HL-60 (cell line): ENCODE data around the gene MYO5B.

Source experiments
- DNase-seq, 2 experiments: peaks; one replicate each; pipeline ENCODE4 v3.0.0-alpha.2; 2010 to 2020; ENCODE audit warnings: low read depth in 1 of 2, low spot score in 1 of 2
- H3K27ac ChIP-seq: fragments of 250-450 bp; sonication (Bioruptor Pico); replicated peaks from 2 replicates; pipeline ENCODE4 v1.5.1; 2020; ENCODE audit warnings: mild to moderate bottlenecking, moderate library complexity
- H3K27me3 ChIP-seq: fragments of 250-450 bp; sonication (Bioruptor Pico); 2 replicates; pipeline ENCODE4 v1.5.1; 2021; ENCODE audit warnings: mild to moderate bottlenecking, moderate library complexity; ENCODE audit not compliant: insufficient read depth, poor library complexity, severe bottlenecking
- H3K4me3 ChIP-seq: replicated peaks from 2 replicates; pipeline ENCODE4 v1.5.1; 2011; ENCODE audit warnings: mild to moderate bottlenecking, control low read depth, low read length; ENCODE audit not compliant: insufficient read depth
- GABPA ChIP-seq: IDR thresholded peaks from 2 replicates; pipeline ENCODE4 v1.6.1; 2012; ENCODE audit warnings: low read depth
- POLR2AphosphoS5 ChIP-seq: IDR thresholded peaks from 2 replicates; pipeline ENCODE4 v1.6.1; 2012; ENCODE audit warnings: low read depth
- SPI1 ChIP-seq: IDR thresholded peaks from 2 replicates; pipeline ENCODE4 v1.6.1; 2012; ENCODE audit warnings: low read depth, mild to moderate bottlenecking, borderline replicate concordance
- TF ChIP-seq, protein P1 (sequence below): IDR thresholded peaks from one replicate; pipeline ENCODE4 v1.5.1; 2011; ENCODE audit warnings: low read length, control low read depth, inconsistent platforms; ENCODE audit not compliant: insufficient read depth
- TF ChIP-seq, protein P2 (sequence below): IDR thresholded peaks from 2 replicates; pipeline ENCODE4 v1.6.1; 2012; ENCODE audit warnings: low read depth; ENCODE audit not compliant: insufficient replicate concordance

MYO5B gene

DNA sequence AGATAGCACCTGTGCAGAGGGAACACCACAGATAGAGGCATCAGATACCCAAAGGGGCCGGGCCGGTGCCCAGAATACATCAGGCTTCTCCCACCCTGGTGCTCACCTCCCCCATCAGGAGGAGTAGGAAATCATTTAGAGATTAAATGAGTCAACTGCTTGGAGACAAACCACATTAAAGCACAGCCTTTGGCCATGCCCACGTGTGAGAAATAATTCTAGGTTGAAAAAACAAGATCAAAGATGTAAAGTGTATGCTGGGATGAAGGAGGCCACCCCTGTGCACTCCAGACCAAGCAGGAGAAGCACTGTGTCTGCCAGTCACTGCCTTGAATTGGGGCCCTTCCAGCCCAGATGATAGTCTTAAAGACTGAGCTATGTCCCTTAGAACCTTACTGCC is 228.9 kb downstream of the MYO5B start:
- peaks cover 6% of the 10 kb centered on the region for H3K27me3 ChIP-seq
- DNase-seq: no peak
- H3K4me3 ChIP-seq: no peak overlapping the region
- H3K27ac ChIP-seq: no peak overlapping the region
- TF ChIP-seq GABPA (no peak), SPI1 (no peak), POLR2AphosphoS5 (no peak)
- TF ChIP-seq, protein P1, sequence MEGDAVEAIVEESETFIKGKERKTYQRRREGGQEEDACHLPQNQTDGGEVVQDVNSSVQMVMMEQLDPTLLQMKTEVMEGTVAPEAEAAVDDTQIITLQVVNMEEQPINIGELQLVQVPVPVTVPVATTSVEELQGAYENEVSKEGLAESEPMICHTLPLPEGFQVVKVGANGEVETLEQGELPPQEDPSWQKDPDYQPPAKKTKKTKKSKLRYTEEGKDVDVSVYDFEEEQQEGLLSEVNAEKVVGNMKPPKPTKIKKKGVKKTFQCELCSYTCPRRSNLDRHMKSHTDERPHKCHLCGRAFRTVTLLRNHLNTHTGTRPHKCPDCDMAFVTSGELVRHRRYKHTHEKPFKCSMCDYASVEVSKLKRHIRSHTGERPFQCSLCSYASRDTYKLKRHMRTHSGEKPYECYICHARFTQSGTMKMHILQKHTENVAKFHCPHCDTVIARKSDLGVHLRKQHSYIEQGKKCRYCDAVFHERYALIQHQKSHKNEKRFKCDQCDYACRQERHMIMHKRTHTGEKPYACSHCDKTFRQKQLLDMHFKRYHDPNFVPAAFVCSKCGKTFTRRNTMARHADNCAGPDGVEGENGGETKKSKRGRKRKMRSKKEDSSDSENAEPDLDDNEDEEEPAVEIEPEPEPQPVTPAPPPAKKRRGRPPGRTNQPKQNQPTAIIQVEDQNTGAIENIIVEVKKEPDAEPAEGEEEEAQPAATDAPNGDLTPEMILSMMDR: no peak
- TF ChIP-seq, protein P2, sequence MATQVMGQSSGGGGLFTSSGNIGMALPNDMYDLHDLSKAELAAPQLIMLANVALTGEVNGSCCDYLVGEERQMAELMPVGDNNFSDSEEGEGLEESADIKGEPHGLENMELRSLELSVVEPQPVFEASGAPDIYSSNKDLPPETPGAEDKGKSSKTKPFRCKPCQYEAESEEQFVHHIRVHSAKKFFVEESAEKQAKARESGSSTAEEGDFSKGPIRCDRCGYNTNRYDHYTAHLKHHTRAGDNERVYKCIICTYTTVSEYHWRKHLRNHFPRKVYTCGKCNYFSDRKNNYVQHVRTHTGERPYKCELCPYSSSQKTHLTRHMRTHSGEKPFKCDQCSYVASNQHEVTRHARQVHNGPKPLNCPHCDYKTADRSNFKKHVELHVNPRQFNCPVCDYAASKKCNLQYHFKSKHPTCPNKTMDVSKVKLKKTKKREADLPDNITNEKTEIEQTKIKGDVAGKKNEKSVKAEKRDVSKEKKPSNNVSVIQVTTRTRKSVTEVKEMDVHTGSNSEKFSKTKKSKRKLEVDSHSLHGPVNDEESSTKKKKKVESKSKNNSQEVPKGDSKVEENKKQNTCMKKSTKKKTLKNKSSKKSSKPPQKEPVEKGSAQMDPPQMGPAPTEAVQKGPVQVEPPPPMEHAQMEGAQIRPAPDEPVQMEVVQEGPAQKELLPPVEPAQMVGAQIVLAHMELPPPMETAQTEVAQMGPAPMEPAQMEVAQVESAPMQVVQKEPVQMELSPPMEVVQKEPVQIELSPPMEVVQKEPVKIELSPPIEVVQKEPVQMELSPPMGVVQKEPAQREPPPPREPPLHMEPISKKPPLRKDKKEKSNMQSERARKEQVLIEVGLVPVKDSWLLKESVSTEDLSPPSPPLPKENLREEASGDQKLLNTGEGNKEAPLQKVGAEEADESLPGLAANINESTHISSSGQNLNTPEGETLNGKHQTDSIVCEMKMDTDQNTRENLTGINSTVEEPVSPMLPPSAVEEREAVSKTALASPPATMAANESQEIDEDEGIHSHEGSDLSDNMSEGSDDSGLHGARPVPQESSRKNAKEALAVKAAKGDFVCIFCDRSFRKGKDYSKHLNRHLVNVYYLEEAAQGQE: no peak

DNA sequence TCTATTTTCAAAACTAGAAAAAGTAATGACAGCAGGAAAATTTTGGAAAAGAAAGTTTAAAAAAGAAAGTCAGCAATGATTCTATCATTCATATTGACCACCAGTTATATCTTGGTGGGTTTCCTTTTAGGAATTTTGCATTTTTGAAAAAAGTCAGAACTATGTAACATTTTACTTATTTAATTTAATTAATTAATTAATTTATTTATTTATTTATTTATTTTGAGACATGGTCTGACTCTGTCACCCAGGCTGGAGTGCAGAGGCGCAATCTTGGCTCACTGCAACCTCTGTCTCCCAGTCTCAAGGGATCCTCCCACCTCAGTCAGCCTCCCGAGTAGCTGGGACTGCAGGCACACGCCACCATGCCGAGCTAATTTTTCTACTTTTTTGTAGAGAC is 231.7 kb downstream of the MYO5B start:
- Histone ChIP-seq H3K4me3 (no peak overlapping the region), H3K27me3 (peaks cover 6% of the 10 kb centered on the region), H3K27ac (no peak overlapping the region)
- no peak for TF ChIP-seq POLR2AphosphoS5
- TF ChIP-seq, protein P2: no peak
- no peak for DNase-seq

- peaks cover 4% of the 10 kb centered on the region for H3K27me3 ChIP-seq
- DNase-seq: no peak
- H3K27ac ChIP-seq: no peak overlapping the region
- H3K4me3 ChIP-seq: no peak overlapping the region
- TF ChIP-seq POLR2AphosphoS5 (no peak), SPI1 (no peak), GABPA (no peak)
- TF ChIP-seq, protein P2: no peak
Observed at GRCh38 chr18:49961271-49961670, 233.7 kb downstream of the MYO5B start.

DNA sequence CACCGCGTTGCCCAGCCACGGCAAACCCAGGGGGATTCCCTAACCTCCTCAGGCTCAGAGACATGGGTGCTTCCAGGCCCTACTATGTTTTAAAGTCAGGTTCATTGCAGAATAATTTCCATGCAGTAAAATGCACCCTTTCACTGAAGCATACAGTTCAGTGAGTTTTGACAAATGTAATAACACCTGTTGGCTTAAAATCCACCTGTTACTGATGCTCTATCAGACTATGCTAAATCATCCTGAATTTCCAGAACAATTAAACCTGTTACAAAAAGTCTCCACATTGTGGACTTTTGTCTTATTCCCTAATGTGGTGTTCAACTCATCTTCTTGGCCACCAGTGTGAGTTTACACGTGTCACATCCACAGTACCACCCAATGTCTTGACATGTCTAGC is 234.6 kb downstream of the MYO5B start:
- no peak overlapping the region for H3K27ac ChIP-seq
- H3K4me3 ChIP-seq: no peak overlapping the region
- no peak for DNase-seq
- no peak for TF ChIP-seq POLR2AphosphoS5
- TF ChIP-seq, protein P1: no peak
- no peak for TF ChIP-seq SPI1
- TF ChIP-seq GABPA: no peak
- TF ChIP-seq, protein P2: no peak
- peaks cover 4% of the 10 kb centered on the region for H3K27me3 ChIP-seq
